HepG2 (cell line): ENCODE results near the gene SIK2. TPM values are rescaled to one million over a fixed set of nuclear protein-coding genes. Genes with fewer than 3 reads are reported as not detected.

ENCODE experiments used
- ATAC-seq: fragments of 200-7000 bp; cut with Tn5 transposase; 3 replicates; pipeline ENCODE4 v1.9.1; 2020; ENCODE audit warnings: mild to moderate bottlenecking, moderate library complexity
- BruUV-seq: library from RNA; stranded (reverse); fragments of 400-500 nt; replicated peaks from 2 replicates; lab custom pipeline; 2021; lab: Mats Ljungman, UMichigan
- CTCF ChIA-PET: fragments of 300-600 bp; formaldehyde crosslinking; extraction: SDS; loops from one replicate; lab custom pipeline; 2021; ENCODE audit warnings: low total read pairs, inconsistent platforms, low intra/inter-chr PET ratio; lab: Yijun Ruan, JAX
- POLR2A ChIA-PET: fragments of 350-600 bp; sonication (Branson Sonifier 250); formaldehyde crosslinking; loops from one replicate; lab custom pipeline; 2020; ENCODE audit warnings: antibody characterized with exemption, inconsistent platforms; lab: Yijun Ruan, JAX
- DNase-seq: peaks from one replicate; pipeline ENCODE4 v3.0.0-alpha.2; 2015; ENCODE audit warnings: low spot score
- FAIRE-seq: peaks from 3 replicates; lab custom pipeline; 2011; peaks lifted over from hg19 to GRCh38; lab: Jason Lieb, UNC
- H2AFZ ChIP-seq: one replicate; pipeline ENCODE4 v1.6.1; 2011; ENCODE audit warnings: low read length, inconsistent platforms
- H3K27ac ChIP-seq: fragments of 300-600 bp; 3 replicates; pipeline ENCODE4 v1.8.0; 2011; ENCODE audit warnings: mixed run types, mild to moderate bottlenecking, mixed read lengths, low read length, inconsistent platforms; ENCODE audit not compliant: insufficient read depth; ENCODE audit errors: extremely low read length
- H3K27me3 ChIP-seq, 2 experiments: fragments of 200-600 bp in 1 of 2; 2 replicates in 1 of 2; 3 replicates in 1 of 2; pipeline versions ENCODE4 v1.6.0 to v1.8.0; 2011; ENCODE audit warnings: low read length in 2 of 2, mild to moderate bottlenecking in 2 of 2, moderate library complexity in 2 of 2, inconsistent platforms in 1 of 2; ENCODE audit not compliant: insufficient read depth in 2 of 2, control insufficient read depth in 1 of 2
- H3K36me3 ChIP-seq, 2 experiments: fragments of 200-600 bp in 1 of 2; replicated peaks in 1 of 2; 2 replicates in 1 of 2; 3 replicates in 1 of 2; pipeline versions ENCODE4 v1.5.1 to v1.8.0; 2011; ENCODE audit warnings: low read length in 2 of 2, inconsistent platforms in 1 of 2; ENCODE audit not compliant: insufficient read depth in 2 of 2, control insufficient read depth in 1 of 2
- H3K4me1 ChIP-seq: 2 replicates; pipeline ENCODE4 v1.5.1; 2012; ENCODE audit warnings: low read length, inconsistent platforms; ENCODE audit not compliant: insufficient read depth
- H3K4me2 ChIP-seq: 2 replicates; pipeline ENCODE4 v1.6.0; 2011; ENCODE audit warnings: low read depth, low read length, inconsistent platforms
- H3K4me3 ChIP-seq, 3 experiments: fragments of 200-600 bp in 1 of 3; sonication (generic), shearing (Covaris generic) in 1 of 3; replicated peaks in 1 of 3; 2 replicates each; pipeline ENCODE4 v1.5.1; 2011 to 2016; ENCODE audit warnings: low read length in 3 of 3, inconsistent platforms in 2 of 3, low read depth in 2 of 3, mild to moderate bottlenecking in 2 of 3, control low read depth in 1 of 3, mixed read lengths in 1 of 3; ENCODE audit not compliant: insufficient read depth in 1 of 3
- H3K79me2 ChIP-seq: one replicate; pipeline ENCODE4 v1.6.1; 2011; ENCODE audit warnings: low read length, inconsistent platforms; ENCODE audit not compliant: insufficient read depth
- H3K9ac ChIP-seq: 2 replicates; pipeline ENCODE4 v1.6.0; 2011; ENCODE audit warnings: mild to moderate bottlenecking, low read depth, low read length, inconsistent platforms; ENCODE audit not compliant: insufficient read depth
- H3K9me3 ChIP-seq: 2 replicates; pipeline ENCODE4 v1.5.1; 2012; ENCODE audit warnings: mild to moderate bottlenecking, low read length
- H4K20me1 ChIP-seq: 2 replicates; pipeline ENCODE4 v1.6.0; 2011; ENCODE audit warnings: inconsistent platforms, mild to moderate bottlenecking, low read length, moderate library complexity; ENCODE audit not compliant: insufficient read depth
- BORCS8-MEF2B ChIP-seq: sonication (generic); formaldehyde crosslinking; IDR thresholded peaks from 2 replicates; pipeline ENCODE4 v1.8.0; 2022; ENCODE audit warnings: mild to moderate bottlenecking, missing genetic modification reagents
- CBX5 ChIP-seq: sonication (generic); formaldehyde crosslinking; IDR thresholded peaks from 2 replicates; pipeline ENCODE4 v1.4.0; 2020; ENCODE audit warnings: missing genetic modification reagents, borderline replicate concordance
- JUND ChIP-seq: sonication (generic); formaldehyde crosslinking; IDR thresholded peaks from 2 replicates; pipeline ENCODE4 v1.8.0; 2022; ENCODE audit warnings: mild to moderate bottlenecking, missing genetic modification reagents
- KLF12 ChIP-seq: sonication (generic); formaldehyde crosslinking; IDR thresholded peaks from 2 replicates; pipeline ENCODE4 v1.4.0; 2020; ENCODE audit warnings: missing genetic modification reagents, borderline replicate concordance
- KMT2B ChIP-seq: IDR thresholded peaks from 2 replicates; pipeline ENCODE4 v1.6.1; 2016; ENCODE audit warnings: missing genetic modification reagents, missing compliant biosample characterization
- MIER2 ChIP-seq: IDR thresholded peaks from 2 replicates; pipeline ENCODE4 v1.6.1; 2016; ENCODE audit warnings: missing biosample characterization, missing genetic modification reagents
- NCOA1 ChIP-seq: sonication (generic); formaldehyde crosslinking; IDR thresholded peaks from 2 replicates; pipeline ENCODE4 v1.9.0; 2021; ENCODE audit warnings: missing genetic modification reagents
- NKX3-1 ChIP-seq: sonication (generic); formaldehyde crosslinking; IDR thresholded peaks from 2 replicates; pipeline ENCODE4 v1.5.0; 2020; ENCODE audit warnings: missing genetic modification reagents
- PAX8 ChIP-seq: sonication (generic); formaldehyde crosslinking; IDR thresholded peaks from 2 replicates; pipeline ENCODE4 v1.8.0; 2022; ENCODE audit warnings: mild to moderate bottlenecking, missing genetic modification reagents, borderline replicate concordance
- REPIN1 ChIP-seq: sonication (generic); formaldehyde crosslinking; IDR thresholded peaks from 2 replicates; pipeline ENCODE4 v1.8.0; 2022; ENCODE audit warnings: missing genetic modification reagents, low read depth, mild to moderate bottlenecking, borderline replicate concordance
- SIN3A ChIP-seq: IDR thresholded peaks from 2 replicates; pipeline ENCODE4 v1.6.1; 2011; ENCODE audit warnings: low read depth, mild to moderate bottlenecking, control low read depth, low read length, borderline replicate concordance
- SP4 ChIP-seq: sonication (generic); formaldehyde crosslinking; IDR thresholded peaks from 2 replicates; pipeline ENCODE4 v1.8.1; 2023; ENCODE audit warnings: mild to moderate bottlenecking, missing genetic modification reagents
- SRSF1 ChIP-seq: fragments of 200-400 bp; formaldehyde crosslinking; optimal IDR thresholded peaks from 2 replicates; pipeline ENCODE3; 2017; ENCODE audit warnings: mild to moderate bottlenecking, low read depth, low read length, moderate library complexity
- TBP ChIP-seq: sonication (generic); formaldehyde crosslinking; IDR thresholded peaks from 2 replicates; pipeline ENCODE4 v1.5.0; 2020; ENCODE audit warnings: missing genetic modification reagents
- THYN1 ChIP-seq: sonication (generic); formaldehyde crosslinking; IDR thresholded peaks from 2 replicates; pipeline ENCODE4 v1.8.1; 2023; ENCODE audit warnings: low read depth, mild to moderate bottlenecking, moderate library complexity, missing genetic modification reagents, borderline replicate concordance
- YEATS2 ChIP-seq: sonication (generic); formaldehyde crosslinking; IDR thresholded peaks from 2 replicates; pipeline ENCODE4 v1.4.0; 2020; ENCODE audit warnings: missing genetic modification reagents, borderline replicate concordance
- ZFP82 ChIP-seq: sonication (generic); formaldehyde crosslinking; IDR thresholded peaks from 2 replicates; pipeline ENCODE4 v1.5.1; 2020; ENCODE audit warnings: mild to moderate bottlenecking, missing genetic modification reagents, borderline replicate concordance
- ZNF253 ChIP-seq: sonication (generic); formaldehyde crosslinking; IDR thresholded peaks from 2 replicates; pipeline ENCODE4 v1.8.0; 2022; ENCODE audit warnings: mild to moderate bottlenecking, missing genetic modification reagents, borderline replicate concordance
- ZNF605 ChIP-seq: sonication (generic); formaldehyde crosslinking; IDR thresholded peaks from 2 replicates; pipeline ENCODE4 v1.8.0; 2022; ENCODE audit warnings: mild to moderate bottlenecking, missing genetic modification reagents
- in situ Hi-C: cut with HindIII; loops from 2 replicates; pipeline ENCODE4 v1.10.0; 2017; ENCODE audit warnings: low pct_unique_long_range_greater_than_20kb; ENCODE audit not compliant: extremely low pct_ligation_motif_present
- intact Hi-C: fragments of 100-400 bp; cut with micrococcal nuclease; formaldehyde crosslinking; loops from one replicate; pipeline ENCODE4 v1.10.0; 2022; ENCODE audit not compliant: unreplicated experiment
- polyA plus RNA-seq, 8 experiments: library from polyadenylated mRNA; depleted of rRNA in 3 of 8; stranded (reverse) in 7 of 8; unstranded in 1 of 8; fragments of >200 nt; fragmentation: Illumina TruSeq in 4 of 8; extraction: Trizol in 4 of 8; gene quantifications; 2 replicates each; pipeline versions ENCODE4 v1.2.1 to v1.2.3, GENCODE V29; 2011 to 2016; ENCODE audit warnings: low read depth in 4 of 8, missing spikeins in 1 of 8, mixed read lengths in 1 of 8; ENCODE audit not compliant: insufficient read depth in 1 of 8
- total RNA-seq, 5 experiments: library from RNA; depleted of rRNA; stranded (reverse); fragments of >200 nt; fragmentation: Illumina TruSeq; extraction: Trizol; gene quantifications; 2 replicates each; pipeline ENCODE4 v1.2.3, GENCODE V29; 2016; ENCODE audit warnings: low read depth in 1 of 5
- TF ChIP-seq, protein P1 (sequence below): sonication (generic); formaldehyde crosslinking; IDR thresholded peaks from 2 replicates; pipeline ENCODE4 v1.4.0; 2020; ENCODE audit warnings: missing genetic modification reagents, borderline replicate concordance
- TF ChIP-seq, protein P2 (sequence below): conservative IDR thresholded peaks from 2 replicates; pipeline ENCODE4 v1.6.1; 2018; ENCODE audit warnings: missing genetic modification reagents

SIK2 gene
- total and polyA plus RNA-seq, 2 of the 13 experiments (the other 11 are each of a cell fraction or from before 2014, with no cell fraction given) = 8.1 to 15.4 TPM

DNA sequence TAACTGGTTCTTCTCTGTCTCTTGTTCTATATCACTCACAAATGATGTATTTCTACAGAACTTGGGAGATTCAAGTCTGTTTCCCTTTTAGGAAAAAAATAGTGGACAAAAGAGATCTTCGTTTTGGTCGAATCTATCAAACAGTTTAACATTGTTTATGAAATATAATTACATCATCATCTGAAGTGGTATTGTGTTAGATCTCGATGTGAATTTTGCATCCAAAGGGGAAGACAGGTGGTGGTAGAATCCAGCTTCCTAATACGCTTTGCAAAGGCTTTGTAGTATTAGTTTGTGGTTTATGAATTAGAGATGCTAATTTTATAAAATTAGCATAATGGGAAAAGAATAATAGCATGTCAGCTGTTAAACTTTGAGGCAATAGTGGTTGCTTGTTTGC, 3.4 kb downstream of the SIK2 start (continued):
- TF ChIP-seq, protein P1, sequence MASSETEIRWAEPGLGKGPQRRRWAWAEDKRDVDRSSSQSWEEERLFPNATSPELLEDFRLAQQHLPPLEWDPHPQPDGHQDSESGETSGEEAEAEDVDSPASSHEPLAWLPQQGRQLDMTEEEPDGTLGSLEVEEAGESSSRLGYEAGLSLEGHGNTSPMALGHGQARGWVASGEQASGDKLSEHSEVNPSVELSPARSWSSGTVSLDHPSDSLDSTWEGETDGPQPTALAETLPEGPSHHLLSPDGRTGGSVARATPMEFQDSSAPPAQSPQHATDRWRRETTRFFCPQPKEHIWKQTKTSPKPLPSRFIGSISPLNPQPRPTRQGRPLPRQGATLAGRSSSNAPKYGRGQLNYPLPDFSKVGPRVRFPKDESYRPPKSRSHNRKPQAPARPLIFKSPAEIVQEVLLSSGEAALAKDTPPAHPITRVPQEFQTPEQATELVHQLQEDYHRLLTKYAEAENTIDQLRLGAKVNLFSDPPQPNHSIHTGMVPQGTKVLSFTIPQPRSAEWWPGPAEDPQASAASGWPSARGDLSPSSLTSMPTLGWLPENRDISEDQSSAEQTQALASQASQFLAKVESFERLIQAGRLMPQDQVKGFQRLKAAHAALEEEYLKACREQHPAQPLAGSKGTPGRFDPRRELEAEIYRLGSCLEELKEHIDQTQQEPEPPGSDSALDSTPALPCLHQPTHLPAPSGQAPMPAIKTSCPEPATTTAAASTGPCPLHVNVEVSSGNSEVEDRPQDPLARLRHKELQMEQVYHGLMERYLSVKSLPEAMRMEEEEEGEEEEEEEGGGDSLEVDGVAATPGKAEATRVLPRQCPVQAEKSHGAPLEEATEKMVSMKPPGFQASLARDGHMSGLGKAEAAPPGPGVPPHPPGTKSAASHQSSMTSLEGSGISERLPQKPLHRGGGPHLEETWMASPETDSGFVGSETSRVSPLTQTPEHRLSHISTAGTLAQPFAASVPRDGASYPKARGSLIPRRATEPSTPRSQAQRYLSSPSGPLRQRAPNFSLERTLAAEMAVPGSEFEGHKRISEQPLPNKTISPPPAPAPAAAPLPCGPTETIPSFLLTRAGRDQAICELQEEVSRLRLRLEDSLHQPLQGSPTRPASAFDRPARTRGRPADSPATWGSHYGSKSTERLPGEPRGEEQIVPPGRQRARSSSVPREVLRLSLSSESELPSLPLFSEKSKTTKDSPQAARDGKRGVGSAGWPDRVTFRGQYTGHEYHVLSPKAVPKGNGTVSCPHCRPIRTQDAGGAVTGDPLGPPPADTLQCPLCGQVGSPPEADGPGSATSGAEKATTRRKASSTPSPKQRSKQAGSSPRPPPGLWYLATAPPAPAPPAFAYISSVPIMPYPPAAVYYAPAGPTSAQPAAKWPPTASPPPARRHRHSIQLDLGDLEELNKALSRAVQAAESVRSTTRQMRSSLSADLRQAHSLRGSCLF (CRISPR knock-in tag) = no peak
- no peak for TF ChIP-seq SP4
- TF ChIP-seq KMT2B = no peak
- TF ChIP-seq PAX8 = no peak
- TF ChIP-seq YEATS2 = no peak
- TF ChIP-seq SRSF1 = no peak
- no peak for TF ChIP-seq MIER2 (CRISPR knock-in tag)
- TF ChIP-seq KLF12 = no peak

DNA sequence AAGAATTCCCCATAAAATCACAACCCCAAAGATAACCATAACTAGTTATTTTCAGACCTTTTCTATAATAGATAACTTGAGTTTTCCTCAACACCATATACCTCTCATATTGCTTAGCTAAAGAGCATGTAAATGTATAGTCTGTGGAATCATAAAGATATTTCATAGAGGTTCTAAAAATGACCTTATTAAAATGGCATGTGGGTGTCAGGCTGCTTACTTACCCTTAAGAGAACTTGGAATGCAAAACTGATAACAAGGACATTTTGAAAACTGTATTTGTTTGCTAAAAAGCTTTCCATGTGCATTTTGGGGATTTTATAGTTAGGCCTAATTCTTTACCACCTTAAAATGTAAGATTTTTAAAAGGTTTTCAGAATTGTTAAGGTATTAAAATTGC, 4.7 kb downstream of the SIK2 start:
- BruUV-seq = no TSS peak
- no peak overlapping the region for H2AFZ ChIP-seq
- ChIA-PET POLR2A (no interaction called here), CTCF (no interaction called here)
- peaks cover 10% of the 10 kb centered on the region for H4K20me1 ChIP-seq
- H3K4me2 ChIP-seq = no peak overlapping the region
- intact Hi-C loops = no loop called here
- H3K27me3 ChIP-seq = no peaks in the 10 kb centered on the region
- in situ Hi-C loops = no loop called here
- no peak overlapping the region for H3K9ac ChIP-seq
- peaks cover 65% of the 10 kb centered on the region for H3K79me2 ChIP-seq
- H3K4me1 ChIP-seq = peaks cover 41% of the 10 kb centered on the region
- H3K36me3 ChIP-seq = no peaks in the 10 kb centered on the region
- no peak for ATAC-seq
- H3K9me3 ChIP-seq = no peaks in the 10 kb centered on the region
- no peak for DNase-seq
- H3K27ac ChIP-seq = no peak overlapping the region
- no peak for FAIRE-seq
- H3K4me3 ChIP-seq = no peak overlapping the region
- no peak for TF ChIP-seq ZNF253 (CRISPR knock-in tag)
- no peak for TF ChIP-seq ZFP82 (CRISPR knock-in tag)
- no peak for TF ChIP-seq SIN3A
- TF ChIP-seq JUND (CRISPR knock-in tag) = no peak
- TF ChIP-seq ZNF605 = no peak
- TF ChIP-seq BORCS8-MEF2B (CRISPR knock-in tag) = no peak
- no peak for TF ChIP-seq THYN1
- TF ChIP-seq REPIN1 (CRISPR knock-in tag) = no peak
- TF ChIP-seq NCOA1 (CRISPR knock-in tag) = no peak
- TF ChIP-seq CBX5 (CRISPR knock-in tag) = no peak
- no peak for TF ChIP-seq TBP
- no peak for TF ChIP-seq NKX3-1 (CRISPR knock-in tag)
- TF ChIP-seq, protein P2, sequence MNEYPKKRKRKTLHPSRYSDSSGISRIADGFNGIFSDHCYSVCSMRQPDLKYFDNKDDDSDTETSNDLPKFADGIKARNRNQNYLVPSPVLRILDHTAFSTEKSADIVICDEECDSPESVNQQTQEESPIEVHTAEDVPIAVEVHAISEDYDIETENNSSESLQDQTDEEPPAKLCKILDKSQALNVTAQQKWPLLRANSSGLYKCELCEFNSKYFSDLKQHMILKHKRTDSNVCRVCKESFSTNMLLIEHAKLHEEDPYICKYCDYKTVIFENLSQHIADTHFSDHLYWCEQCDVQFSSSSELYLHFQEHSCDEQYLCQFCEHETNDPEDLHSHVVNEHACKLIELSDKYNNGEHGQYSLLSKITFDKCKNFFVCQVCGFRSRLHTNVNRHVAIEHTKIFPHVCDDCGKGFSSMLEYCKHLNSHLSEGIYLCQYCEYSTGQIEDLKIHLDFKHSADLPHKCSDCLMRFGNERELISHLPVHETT (CRISPR knock-in tag) = no peak
